Measurements from ENCODE around the gene TEX12.

The TEX12 gene

GRCh38 chr11:112165049-112165448 lies 2.1 kb upstream of the TEX12 start:
- DNase-seq (ENCODE audit: low read depth): no peak
- no peak overlapping the region for H3K4me3 ChIP-seq (ENCODE audit: low read depth, low read length)
- TF ChIP-seq CTCF (IDR thresholded peaks at IDR 0.05; ENCODE audit: insufficient read depth, low read depth, low read length, missing control alignments): no peak

GRCh38 chr11:112166562-112166961 lies 610 bp upstream of the TEX12 start:
- TF ChIP-seq CTCF (IDR thresholded peaks at IDR 0.05; ENCODE audit: insufficient read depth, low read depth, low read length, missing control alignments): no peak
- no peak overlapping the region for H3K4me3 ChIP-seq (ENCODE audit: low read depth, low read length)
- no peak for DNase-seq (ENCODE audit: low read depth)

GRCh38 chr11:112172362-112172994 lies 5.3 kb downstream of the TEX12 start:
- peak; percentile 34 for DNase-seq (ENCODE audit: low read depth)
- no peak for TF ChIP-seq CTCF (IDR thresholded peaks at IDR 0.05; ENCODE audit: insufficient read depth, low read depth, low read length, missing control alignments)
- no peak overlapping the region for H3K4me3 ChIP-seq (ENCODE audit: low read depth, low read length)

GRCh38 chr11:112173152-112173551 lies 6.0 kb downstream of the TEX12 start:
- TF ChIP-seq CTCF (IDR thresholded peaks at IDR 0.05; ENCODE audit: insufficient read depth, low read depth, low read length, missing control alignments): no peak
- no peak overlapping the region for H3K4me3 ChIP-seq (ENCODE audit: low read depth, low read length)
- no peak for DNase-seq (ENCODE audit: low read depth)

GRCh38 chr11:112174789-112175598 lies 7.8 kb downstream of the TEX12 start, which contains the start of gene BCO2:
Gene BCO2 (plus strand): TSS chr11:112175512. CDS start chr11:112175602, 90 bp downstream.
- no peak within 1 kb of the TSS for H3K4me3 ChIP-seq (ENCODE audit: low read depth, low read length)
- DNase-seq (ENCODE audit: low read depth): peak; percentile 52
- TF ChIP-seq CTCF (IDR thresholded peaks at IDR 0.05; ENCODE audit: insufficient read depth, low read depth, low read length, missing control alignments): peak; percentile 55

- no peak for DNase-seq (ENCODE audit: low read depth)
- no peak overlapping the region for H3K4me3 ChIP-seq (ENCODE audit: low read depth, low read length)
- TF ChIP-seq CTCF (IDR thresholded peaks at IDR 0.05; ENCODE audit: insufficient read depth, low read depth, low read length, missing control alignments): no peak
These were observed 8.4 kb downstream of the TEX12 start for GRCh38 chr11:112175599-112175952.
